Omental fat pad (tissue), 4 donors: Measurements from ENCODE around the gene GP5. TPM values are rescaled to one million over a fixed set of nuclear protein-coding genes. Genes with fewer than 3 reads are reported as not detected.

Experiments used
- ATAC-seq: fragments of 150-250 bp; one replicate; pipeline ENCODE4 v1.9.1; 2016; ENCODE audit warnings: mild to moderate bottlenecking, moderate library complexity; ENCODE audit not compliant: low FRiP score
- DNase-seq: peaks from one replicate; pipeline ENCODE4 v3.0.0-alpha.2; 2019; ENCODE audit warnings: low spot score
- total RNA-seq, 4 donors: library from RNA; depleted of rRNA; stranded (reverse); fragments of >200 nt; gene quantifications; one replicate each; pipeline ENCODE4 v1.1.0, GENCODE V29; 2016
- TF ChIP-seq, protein P1 (sequence below), 3 donors: fragments of 450-650 bp; IDR thresholded peaks; one replicate each; pipeline ENCODE4 v1.5.1; 2016 to 2017; ENCODE audit warnings: antibody characterized with exemption in 3 of 3, mild to moderate bottlenecking in 3 of 3, moderate library complexity in 2 of 3

GP5 gene
- total RNA-seq, 4 donors from 2014 or later: 0.19 to 0.96 TPM; not detected in 2

DNA sequence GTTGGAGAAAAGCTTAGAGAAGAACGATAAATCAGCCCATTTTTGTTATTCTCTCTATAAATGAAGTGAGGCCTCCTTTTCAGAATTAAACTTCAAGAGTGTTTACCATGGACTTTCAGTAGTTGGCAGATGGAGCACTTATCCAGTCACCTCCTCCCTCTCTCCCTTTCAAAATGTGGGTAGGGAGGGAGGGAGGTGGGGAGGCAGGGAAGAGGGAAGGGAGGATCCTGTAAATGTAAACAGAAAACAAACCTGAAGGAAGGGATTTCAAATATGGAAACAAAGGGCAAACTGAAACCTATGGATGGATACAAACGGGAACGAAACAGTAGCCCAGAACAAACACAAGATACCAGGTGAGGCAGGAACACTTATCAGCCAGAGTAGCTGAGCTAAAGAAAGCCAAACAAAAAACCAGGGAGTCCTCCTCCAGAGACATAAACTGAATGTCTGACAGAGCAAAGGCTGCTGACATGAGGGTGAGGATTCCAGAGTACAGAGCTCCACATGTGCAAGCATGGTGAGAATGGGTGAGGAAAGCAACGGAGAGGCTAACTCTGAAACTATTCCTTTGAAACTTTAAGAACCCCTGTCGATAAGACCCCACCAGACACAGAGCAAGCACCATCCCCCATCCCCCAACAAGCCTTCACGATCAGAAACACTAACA lies 41.0 kb upstream of the GP5 start:
- ATAC-seq (no peak), DNase-seq (no peak)
- TF ChIP-seq, protein P1, sequence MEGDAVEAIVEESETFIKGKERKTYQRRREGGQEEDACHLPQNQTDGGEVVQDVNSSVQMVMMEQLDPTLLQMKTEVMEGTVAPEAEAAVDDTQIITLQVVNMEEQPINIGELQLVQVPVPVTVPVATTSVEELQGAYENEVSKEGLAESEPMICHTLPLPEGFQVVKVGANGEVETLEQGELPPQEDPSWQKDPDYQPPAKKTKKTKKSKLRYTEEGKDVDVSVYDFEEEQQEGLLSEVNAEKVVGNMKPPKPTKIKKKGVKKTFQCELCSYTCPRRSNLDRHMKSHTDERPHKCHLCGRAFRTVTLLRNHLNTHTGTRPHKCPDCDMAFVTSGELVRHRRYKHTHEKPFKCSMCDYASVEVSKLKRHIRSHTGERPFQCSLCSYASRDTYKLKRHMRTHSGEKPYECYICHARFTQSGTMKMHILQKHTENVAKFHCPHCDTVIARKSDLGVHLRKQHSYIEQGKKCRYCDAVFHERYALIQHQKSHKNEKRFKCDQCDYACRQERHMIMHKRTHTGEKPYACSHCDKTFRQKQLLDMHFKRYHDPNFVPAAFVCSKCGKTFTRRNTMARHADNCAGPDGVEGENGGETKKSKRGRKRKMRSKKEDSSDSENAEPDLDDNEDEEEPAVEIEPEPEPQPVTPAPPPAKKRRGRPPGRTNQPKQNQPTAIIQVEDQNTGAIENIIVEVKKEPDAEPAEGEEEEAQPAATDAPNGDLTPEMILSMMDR (IDR thresholded peaks at IDR 0.05): no peak

DNA sequence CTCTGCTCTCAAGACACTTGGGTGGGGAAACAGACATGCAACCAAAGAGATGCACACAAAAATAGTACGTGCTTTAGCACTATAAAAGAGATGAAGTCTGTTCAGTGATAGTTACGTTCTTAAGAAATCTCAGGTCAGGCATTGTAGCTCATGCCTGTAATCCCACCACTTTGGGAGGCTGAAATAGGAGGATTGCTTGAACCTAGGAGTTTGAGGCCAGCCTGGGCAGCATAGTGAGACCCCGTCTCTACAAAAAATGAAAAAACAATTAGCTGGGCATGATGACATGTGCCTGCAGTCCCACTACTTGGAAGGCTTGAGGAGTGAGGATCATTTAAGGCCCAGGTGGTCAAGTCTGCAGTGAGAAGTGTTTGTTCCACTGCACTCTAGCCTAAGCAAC lies 35.4 kb upstream of the GP5 start:
- DNase-seq: no peak
- ATAC-seq: no peak
- TF ChIP-seq, protein P1 (IDR thresholded peaks at IDR 0.05): no peak

- ATAC-seq (no peak), DNase-seq (no peak)
- TF ChIP-seq, protein P1 (IDR thresholded peaks at IDR 0.05): no peak
Observed at GRCh38 chr3:194431554-194431953, 32.5 kb upstream of the GP5 start.

DNA sequence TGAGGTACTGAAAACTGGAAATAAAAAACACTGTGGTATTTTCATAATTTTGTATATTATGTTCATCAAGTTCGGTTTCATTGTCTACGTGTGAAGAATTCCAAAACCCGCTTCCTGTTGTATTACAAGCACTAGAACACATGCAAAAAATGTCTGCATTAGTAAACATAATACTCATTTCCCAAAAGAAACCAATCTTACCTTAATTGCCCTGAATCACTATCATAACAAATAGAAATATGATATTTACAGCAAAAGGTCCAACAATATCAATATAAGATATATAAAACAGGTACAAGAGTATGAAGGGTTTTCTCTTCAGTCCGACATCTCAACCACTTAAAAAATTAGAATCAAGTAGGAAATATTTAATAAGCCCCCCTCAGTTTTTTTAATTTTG lies 26.3 kb upstream of the GP5 start:
- TF ChIP-seq, protein P1 (IDR thresholded peaks at IDR 0.05): no peak
- DNase-seq: no peak
- ATAC-seq: no peak

GRCh38 chr3:194424953-194425352 lies 25.9 kb upstream of the GP5 start:
- TF ChIP-seq, protein P1 (IDR thresholded peaks at IDR 0.05): no peak
- no peak for ATAC-seq
- DNase-seq: no peak

- no peak for ATAC-seq
- no peak for DNase-seq
- TF ChIP-seq, protein P1 (IDR thresholded peaks at IDR 0.05): no peak
Observed at GRCh38 chr3:194424373-194424772, 25.3 kb upstream of the GP5 start.

DNA sequence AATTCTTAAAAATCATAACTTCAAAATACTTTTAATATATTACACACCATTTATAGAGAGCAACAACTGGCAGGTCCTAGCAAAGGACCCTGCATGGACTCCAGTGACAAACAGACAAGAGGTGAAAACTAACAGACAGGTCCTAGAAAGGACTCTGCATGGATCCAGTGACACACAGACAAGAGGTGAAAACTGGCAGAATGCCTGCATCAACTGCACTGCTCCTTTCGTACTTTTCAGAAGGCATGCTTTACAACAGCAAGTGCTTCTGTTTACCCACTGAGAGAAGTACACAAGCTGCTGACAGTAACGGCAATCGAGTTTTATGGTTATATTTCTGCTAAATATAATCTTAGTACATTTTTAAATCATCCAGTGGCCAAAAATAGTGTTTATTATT lies 24.3 kb upstream of the GP5 start:
- ATAC-seq: no peak

More for the DNA sequence above, 24.3 kb upstream of the GP5 start:
- no peak for DNase-seq
- TF ChIP-seq, protein P1 (IDR thresholded peaks at IDR 0.05): no peak
